Mucosa of gallbladder (tissue), 1 donor: ENCODE measurements around the gene LIMS1. TPM values are rescaled to one million over a fixed set of nuclear protein-coding genes. Genes with fewer than 3 reads are reported as not detected.
"Not testable (repeated sequence)": the region's sequence is repeated elsewhere in the genome, so short reads cannot be mapped to it uniquely, and the experiment has no call there.

Experiments
- DNase-seq: peaks from one replicate; pipeline ENCODE4 v3.0.0-alpha.2; 2020; ENCODE audit warnings: low spot score
- total RNA-seq: library from RNA; stranded (reverse); gene quantifications from one replicate; pipeline ENCODE4 v1.2.1, GENCODE V29; 2021
- donor health status: DM: no; HTN: no; CAD: no.

LIMS1 gene
- total RNA-seq, 1 donor from 2014 or later, result 64.1 TPM

DNA sequence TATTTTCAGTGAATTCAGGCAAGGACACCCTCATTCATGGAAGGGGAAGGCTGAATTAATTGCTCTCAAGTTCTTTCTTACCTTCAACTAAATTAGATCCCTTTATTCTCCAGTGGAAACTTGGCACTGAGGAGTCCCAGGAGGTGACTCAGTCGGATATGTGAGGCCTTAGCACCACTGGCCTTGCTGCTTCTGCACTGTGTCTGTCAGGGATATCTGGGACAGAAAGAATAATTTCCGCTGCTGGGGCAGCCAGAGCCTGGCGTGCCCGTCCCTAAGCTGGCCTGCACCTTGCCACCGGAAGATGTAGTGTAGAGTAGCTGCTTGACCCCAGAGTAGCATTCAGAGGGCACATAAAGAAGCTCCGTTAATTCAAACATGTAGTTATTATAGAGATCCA lies 53.4 kb downstream of the LIMS1 start:
- no peak for DNase-seq

DNA sequence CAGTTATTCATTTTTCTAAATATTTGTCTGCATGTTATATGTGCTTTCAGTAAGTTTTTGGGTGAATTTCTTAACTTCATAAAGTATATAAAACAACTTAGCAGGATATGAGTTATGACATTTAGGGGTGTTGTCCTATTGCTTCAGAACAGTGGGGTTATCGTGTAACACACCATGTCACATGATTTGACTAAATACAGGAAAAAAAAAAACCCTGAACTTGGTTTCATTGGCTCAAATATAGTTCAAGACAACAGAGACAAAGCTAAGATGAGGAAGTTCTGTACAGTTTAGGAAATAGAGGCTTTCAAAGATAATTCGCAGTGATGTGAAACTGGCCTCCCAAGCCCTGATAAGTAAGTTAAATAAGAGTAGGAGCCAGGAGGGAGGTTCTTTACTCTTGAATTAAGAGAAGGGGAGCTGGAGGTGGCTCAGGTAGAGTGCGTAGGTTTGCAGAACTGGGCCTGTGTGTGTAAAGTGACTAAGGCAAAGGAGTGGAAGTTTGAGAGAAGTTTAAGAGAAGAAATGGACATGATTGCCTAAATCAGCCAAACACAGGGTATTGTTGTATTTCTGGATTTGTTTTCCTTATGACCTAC lies 53.9 kb downstream of the LIMS1 start:
- DNase-seq, result no peak

DNA sequence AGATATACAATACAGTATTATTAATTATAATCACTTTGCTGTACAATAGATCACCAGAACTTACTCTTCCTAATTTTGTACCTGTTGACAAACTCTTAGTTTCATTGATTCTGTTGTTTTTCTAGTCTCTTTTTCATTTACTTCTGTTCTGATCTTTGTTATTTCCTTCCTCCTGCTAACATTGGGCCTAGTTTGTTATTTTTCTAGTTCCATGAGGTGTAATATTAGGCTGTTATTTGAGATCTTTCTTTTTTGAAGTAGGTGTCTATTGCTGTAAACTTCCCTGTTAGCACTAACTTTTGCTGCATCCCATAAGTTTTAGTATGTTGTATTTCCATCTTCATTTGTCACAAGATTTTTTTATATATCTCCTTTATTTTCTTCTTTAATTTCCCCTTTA lies 55.1 kb downstream of the LIMS1 start:
- no peak for DNase-seq

DNA sequence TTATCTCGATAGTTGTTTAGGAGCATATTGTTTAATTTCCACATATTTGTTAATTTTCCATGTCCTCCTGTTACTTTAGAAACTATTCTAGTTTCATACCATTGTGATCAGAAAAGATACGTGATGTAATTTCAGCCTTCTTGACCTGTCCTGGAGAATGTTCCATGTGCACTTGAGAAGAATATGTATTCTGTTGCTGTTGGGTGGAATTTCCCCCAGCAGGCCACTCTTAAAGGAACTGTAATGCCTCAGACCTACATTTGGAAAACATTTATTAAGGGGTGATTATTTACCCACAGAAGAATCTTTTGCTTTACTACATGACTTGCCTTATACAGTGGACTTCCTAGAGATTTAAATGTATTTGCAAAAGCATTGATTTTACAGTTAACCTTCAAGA lies 55.5 kb downstream of the LIMS1 start:
- no peak for DNase-seq

DNA sequence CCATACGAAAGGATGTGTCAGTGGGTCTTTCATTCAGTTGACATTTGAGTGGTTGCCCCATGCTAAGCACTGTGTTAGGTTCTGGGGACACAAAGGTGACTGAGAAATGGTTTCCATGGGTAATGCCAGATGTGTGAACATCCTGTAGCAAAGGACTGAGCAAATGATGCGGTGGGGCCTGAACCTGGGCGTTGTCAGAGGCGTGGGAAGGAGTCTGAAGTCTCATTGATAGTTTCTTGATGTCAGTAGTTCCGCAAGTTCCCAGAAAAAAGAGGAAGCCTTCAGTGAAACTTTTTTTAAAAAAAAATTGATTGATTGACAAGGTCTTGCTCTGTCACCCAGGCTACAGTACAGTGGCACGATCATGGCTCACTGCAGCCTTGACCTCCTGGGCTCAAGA lies 56.9 kb downstream of the LIMS1 start:
- DNase-seq, result no peak

DNA sequence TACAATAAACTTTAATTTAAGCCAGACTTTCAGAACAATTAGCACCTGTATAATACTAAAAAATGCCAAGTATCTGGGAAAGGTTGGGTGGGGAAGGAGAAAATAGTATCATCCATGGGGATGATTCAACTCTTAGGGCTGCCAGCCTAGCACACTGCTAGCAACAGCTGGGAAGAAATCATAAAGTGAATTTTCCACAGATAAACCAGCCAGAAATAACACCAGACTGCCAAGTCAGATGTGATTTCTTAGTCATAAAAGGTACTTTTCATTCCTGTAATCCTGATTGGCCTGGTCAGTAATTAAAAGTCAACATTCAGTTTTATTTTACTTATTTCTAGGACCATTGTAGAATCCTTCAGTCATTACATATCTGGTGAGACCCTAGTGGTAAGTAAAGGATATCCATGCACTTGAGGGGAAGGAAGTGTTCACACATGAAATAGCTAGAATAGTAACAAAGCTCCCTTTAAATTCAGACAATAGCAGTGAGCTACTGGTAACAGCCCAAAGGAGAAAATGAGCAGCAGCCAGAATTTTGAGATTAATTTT lies 59.4 kb downstream of the LIMS1 start:
- no peak for DNase-seq

DNA sequence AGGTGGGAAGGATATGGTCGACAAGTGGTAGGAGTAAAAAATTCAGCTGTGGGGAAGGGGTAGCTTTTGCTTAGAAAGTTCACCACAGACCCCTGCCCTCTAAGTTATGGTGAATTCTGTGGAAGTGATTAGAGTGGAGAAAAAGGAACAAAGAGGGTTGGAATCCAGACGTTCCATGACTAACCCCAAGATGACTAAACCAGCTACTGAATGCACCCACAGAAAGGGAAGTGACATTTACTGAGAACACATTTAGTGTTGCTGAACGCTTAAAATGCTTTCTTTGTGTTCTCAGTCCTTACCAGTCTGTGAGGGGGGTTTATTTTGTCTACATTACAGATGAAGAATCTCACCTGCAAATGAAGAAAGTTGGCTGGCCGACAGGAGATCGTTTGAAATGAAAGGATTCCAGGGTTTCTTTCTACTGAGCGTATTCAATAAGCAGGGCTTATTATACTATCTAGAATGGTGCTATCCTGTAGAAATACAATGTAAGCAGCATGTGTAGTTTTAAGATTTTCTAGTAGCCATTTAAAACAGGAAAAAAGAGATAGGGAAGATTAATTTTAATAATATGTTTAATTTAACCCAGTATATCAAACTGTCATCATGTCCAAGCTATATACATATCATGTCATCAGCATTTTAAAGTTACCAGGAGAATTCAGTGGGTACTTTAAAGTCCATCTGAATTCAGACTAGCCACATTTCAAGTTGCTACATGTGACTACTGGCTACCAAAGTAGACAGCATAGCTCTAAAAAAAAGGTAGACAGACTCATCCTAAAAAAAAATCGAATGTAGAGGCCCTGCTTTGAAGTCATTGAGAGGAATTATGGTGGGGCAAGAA lies 60.1 kb downstream of the LIMS1 start:
- no peak for DNase-seq

DNA sequence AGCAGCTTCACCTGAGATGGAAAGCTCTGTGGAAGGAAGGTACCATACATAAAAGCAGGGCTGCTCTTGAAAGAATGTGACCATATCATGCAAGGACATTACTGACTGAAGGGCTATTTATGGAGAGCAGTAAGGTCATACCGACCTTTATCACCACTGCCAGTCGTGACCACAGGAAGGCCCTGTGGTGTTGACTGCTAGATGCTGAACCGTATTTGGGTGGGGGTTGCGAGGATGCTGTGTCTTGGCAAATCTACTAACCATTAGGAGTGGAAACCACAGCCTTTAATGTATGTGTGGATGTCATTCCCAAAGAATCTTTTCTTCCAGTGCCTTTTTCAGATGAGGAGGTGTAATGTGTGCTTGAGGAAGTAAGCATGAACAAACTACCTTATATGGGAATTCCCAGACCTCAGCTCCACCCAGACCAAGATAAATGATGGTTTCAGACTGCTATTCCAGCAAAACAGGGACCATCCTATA lies 60.8 kb downstream of the LIMS1 start:
- DNase-seq, result no peak

DNA sequence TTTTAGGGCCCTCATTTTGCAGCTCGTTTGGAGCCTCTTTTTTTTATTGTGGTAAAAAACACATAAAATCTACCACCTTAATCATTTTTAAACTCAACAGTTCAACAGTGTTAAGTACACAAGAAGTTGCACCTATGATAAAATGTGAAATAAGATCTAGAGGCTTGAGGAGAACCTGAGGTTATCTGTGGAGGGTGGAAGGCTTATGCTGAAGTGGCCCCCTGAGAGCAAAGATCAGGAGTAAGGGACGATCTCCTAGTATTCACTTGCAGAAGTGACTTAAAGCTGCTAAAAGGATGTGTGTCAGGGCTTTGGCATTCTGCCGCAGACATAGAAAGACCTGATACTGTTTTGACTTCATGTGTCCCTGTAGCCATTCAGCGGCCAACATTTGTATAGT lies 61.5 kb downstream of the LIMS1 start:
- DNase-seq, result not testable (repeated sequence)

DNA sequence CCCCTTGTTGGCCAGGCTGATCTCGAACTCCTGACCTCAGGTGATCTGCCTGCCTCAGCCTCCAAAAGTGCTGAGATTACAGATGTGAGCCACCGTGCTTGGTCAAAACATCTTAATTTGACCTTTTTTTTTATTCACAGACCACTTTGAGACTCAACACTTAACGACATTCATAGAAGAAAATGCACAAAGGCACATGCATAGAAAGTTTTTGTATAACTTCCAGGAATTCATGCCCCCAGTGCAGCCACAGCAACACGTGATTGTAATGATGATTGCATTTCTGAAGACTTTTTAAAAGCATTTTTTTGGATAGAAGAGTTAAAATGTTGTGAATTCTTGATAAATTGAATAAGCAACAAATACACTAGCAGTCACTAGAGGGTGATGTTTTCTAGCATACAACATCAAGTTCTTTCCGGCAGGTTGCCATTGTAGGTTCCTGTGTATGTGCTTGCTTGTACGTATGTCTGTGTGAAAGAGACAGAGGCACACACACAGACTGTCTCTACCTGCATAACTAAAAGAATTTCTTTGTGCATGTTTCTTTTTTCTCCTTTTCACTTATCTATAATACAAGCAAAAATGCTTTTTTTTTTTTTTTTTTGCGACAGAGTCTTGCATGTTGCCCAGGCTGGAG lies 63.0 kb downstream of the LIMS1 start:
- not testable (repeated sequence) for DNase-seq

DNA sequence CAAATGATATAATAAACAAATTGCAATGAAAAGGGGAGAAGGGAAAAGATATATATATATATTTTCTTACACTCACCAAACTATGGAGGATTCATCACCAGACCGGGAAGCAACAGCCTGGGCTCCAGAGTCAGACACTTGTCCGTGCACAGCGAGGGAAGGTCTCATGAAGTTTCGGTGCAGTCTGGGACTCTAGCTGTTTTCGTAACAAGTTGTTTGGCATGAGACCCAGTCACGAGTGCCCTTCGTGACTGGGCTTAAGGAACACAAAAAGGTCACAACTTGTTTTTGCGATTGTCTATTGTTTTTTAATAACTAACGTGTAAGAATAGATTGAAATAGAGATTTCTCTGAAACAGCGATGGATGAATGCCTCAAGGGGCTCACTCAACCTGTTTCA lies 66.9 kb downstream of the LIMS1 start:
- DNase-seq, result not testable (repeated sequence)

DNA sequence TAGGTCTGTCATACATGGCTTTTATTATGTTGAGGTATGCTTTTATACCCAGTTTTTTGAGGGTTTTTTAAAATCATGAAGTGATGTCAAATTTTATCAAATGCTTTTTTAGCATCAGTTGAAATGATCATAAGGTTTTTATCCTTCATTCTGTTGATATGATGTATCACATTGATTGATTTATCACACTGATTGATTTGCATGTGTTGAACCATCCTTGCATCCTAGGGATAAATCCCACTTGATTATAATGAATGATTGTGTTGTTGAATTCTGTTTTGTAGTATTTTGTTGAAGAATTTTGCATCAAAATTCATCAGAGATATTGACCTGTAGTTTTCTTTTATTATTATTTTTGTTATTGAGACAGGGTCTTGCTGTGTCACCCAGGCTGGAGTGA lies 68.2 kb downstream of the LIMS1 start:
- no peak for DNase-seq

DNA sequence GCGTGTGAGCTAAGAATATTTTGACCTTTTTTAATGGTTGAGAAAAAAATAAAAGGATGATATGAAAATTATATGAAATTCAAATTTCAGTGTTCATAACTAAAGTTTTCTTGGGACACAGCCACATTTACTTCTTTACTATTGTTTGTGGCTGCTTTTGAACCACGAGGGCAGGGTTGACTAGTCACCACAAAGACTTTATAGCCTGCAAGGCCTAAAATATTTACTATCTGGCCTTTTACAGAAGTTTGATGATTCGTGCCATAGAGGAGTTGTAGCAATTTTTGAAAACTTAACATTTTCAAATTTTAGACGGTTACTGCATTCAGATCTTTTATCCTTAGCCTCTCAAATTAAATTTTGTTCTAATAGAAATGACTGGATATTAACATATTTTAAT lies 69.9 kb downstream of the LIMS1 start:
- no peak for DNase-seq

DNA sequence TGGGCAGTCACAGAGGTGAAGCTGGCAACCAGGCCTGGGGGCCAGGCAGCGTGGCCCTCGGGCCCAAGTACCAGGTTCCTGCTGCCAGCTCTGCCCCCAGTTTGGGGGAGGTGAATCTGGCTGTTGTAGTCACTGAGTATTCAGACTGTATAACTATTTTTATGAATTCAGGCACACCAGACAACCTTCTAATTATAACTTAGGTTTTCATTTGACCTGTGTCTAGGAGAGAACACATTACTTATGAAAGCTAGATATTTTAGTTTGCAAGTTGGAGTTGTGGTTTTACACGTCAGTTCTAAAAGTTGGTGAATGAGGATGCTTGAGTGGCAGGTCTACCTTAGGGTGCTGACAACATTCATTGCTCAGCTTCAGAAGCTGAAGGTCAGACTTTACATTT lies 71.7 kb downstream of the LIMS1 start:
- no peak for DNase-seq

DNA sequence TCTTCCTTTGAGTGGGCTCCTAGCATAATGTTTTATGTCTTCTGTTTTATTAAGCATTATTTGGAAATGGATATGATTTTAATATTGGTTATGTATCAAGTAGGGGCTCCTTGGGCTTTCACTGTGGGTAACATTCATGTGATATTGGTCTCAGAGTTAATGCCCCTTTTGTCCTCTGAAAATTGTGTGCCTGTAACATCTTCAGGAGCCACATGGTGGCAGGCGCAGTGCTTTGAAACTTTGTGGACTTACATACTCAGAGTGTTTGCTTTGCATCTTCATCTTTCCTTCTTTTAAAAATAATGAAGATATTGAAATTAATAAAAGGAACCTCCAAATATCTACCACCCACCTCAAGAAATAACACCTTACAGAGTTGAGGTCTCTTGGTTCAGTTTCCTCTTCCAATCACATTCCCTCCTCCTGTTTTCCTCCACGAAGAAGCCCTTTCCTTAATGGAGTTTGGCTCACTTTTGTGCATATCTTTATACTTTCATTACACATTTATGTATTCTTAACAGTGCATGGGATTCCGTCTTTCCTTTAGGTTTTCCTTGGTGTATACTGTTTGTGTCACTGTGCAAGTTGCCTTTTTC lies 73.5 kb downstream of the LIMS1 start:
- no peak for DNase-seq

DNA sequence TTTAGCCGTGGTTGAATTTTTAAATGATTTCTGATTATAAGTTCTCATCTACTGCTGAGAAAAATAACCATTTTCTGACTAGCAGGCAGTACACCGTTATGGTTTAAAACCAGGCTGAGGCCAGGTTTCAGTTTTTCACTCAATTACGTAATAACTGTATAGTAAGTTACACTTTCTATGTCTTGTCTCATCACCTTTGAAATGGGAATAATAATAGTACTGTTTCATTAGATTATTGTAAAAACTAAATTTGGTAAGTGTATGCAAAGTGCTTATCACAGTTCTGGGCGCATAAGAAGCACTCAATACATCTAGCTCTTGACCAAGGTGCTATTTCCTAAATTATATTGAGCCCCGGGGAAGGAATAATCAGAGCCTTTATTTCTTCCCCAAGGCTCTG lies 76.8 kb downstream of the LIMS1 start:
- DNase-seq, result no peak

DNA sequence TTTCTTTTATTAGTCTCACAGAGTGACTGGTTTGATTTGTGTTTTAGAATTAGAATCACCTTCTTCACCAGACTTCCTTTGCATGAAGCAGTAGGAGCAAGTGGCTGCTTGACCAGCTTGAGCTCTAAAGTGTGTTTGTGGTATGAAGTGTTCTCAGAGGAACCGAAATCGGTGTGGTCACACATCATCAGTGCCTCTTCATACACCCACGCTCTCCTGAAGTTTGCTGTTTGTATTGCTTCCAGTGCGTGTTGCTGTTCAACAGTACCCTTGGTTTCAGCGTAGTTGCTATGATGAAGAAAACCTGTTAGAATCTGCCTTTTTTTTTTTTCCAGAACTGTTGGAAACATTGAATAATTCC lies 77.9 kb downstream of the LIMS1 start:
- DNase-seq, result no peak

DNA sequence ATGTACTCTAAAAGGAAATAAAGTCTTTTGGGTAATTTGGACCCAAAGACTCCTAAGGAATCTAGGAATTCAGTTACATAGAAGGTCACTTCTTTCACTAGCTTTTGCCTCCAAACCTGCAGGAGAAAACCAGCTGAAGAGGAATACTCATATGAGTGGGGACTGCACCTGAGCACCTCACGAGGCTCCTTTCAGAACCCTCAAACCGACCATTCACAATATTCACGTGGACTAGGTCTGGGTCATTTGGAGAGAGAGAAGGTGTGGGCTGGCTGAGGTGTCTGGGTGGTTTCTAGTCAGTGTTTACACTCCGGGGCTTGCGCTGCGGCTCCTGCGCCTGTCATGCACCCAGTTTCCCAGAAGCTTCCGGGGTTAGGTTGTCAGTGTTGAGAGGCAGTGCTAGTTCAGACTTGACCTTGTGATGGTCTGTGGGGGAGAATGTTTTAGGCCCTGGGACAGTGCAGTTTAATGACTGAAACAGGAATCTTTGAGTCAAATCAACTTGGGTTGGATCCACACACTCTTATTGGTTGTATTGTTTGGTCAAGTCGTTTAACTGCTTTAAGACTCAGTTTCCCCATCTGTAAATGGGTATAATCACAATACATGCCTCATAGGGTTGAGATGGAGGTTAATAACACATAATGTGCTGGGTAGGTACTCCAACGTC lies 78.4 kb downstream of the LIMS1 start:
- DNase-seq, result no peak

DNA sequence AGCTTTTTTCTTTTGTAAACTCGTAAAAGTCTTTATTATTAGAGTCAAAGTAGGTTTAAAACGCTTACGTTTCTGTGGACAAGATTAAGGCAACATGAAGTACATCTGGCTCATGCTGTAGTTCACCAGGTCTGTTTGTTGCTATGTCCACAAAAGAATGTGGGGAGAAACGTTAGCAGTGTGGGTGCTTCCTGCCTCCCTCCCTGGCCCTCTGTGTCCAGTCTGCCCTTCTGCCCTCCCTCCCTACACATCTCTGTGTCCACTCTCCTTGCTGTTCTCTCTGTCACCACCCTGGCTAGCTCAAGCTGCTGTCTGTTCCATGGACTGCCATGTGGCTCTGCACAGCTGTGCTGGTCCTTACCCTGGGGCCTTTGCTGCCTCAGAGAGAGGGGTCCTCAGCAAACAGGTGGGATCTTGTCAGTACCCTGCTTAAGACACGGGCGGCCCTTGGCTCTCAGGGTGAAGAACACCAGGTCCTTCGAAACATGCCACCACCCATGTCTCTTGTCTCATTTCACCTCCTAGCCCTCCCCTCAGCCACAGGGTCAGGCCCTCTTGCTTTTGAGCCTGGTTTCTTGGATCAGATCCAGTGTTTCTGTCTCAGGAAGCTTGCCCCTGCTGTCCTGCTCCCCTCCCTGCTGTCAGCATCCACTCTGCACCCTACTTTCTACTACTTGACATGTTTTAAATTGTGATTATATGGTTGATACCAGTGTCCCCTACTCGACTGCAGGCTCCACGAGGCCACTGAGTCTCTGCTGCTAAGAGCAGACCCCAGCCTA lies 79.2 kb downstream of the LIMS1 start:
- no peak for DNase-seq

DNA sequence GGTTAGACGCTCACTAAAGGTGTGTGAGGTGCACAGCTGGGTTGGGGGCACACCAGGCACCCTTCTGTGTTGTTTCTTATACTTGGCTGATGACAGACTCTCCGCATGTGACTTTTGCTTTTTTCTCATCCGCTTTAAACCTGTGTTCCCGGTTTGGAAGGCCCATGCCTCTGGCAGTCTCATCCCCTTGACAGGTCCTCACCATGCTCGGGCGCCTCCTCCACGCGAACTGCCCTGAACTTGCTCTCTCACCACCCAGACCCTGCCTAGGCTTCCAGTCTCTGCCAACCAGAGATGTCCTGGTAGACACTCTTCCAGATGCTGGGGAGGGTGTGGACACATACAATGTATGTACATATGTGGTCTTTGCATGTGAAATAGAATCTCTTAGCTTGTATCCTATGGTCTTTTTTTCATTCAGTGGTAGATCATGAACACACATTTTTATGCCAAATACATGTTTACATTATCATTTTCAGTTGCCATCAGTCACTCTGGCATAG lies 79.8 kb downstream of the LIMS1 start:
- no peak for DNase-seq

DNA sequence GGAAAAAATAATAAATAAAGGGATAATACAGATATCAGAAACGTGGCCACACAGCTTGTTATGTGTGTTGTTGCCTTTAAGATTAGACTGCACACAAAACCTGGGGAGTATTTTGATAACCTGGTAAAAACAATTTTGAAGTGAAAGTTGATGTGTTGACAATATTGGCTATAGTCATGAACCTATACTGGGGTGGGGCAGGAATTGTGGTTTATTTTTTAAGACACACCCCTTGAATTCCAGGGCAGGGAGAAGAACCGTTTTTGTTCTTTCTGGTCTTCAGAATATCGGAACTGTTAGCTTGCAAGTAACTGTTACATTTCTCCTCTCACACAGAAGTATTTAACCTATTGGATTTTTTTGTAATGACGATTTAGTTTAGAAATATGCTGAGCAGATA lies 80.4 kb downstream of the LIMS1 start:
- DNase-seq, result no peak
